Breast epithelium (tissue), 3 donors: ENCODE measurements around the gene BUB3.

ENCODE experiments used
- CTCF ChIP-seq, 3 donors: fragments of 450-650 bp; IDR thresholded peaks; one replicate each; pipeline ENCODE4 v1.5.1; 2016 to 2017; ENCODE audit warnings: antibody characterized with exemption in 3 of 3, mild to moderate bottlenecking in 3 of 3, moderate library complexity in 3 of 3
- POLR2A ChIP-seq: fragments of 450-650 bp; IDR thresholded peaks from one replicate; pipeline ENCODE4 v1.6.1; 2016; ENCODE audit warnings: antibody characterized with exemption, mild to moderate bottlenecking, moderate library complexity

GRCh38 chr10:123200531-123200930, 46.3 kb downstream of the BUB3 start:
- no peak for TF ChIP-seq CTCF (IDR thresholded peaks at IDR 0.05)
- TF ChIP-seq POLR2A, result no peak
